IMR-90 (cell line): Measurements from ENCODE around the gene KMT5C. TPM values are rescaled to one million over a fixed set of nuclear protein-coding genes. Genes with fewer than 3 reads are reported as not detected.
A peak's percentile ranks its signal among the peaks of the same experiment; 100 is the strongest.

Source experiments
- ATAC-seq: fragments of 200-7000 bp; cut with Tn5 transposase; 2 replicates; pipeline ENCODE4 v1.9.1; 2020; ENCODE audit warnings: low read depth, mild to moderate bottlenecking, moderate library complexity
- BruUV-seq: library from RNA; stranded (reverse); fragments of 400-500 nt; replicated peaks from 2 replicates; lab custom pipeline; 2021; lab: Mats Ljungman, UMichigan
- CTCF ChIA-PET: fragments of 300-600 bp; formaldehyde crosslinking; extraction: SDS; loops from one replicate; lab custom pipeline; 2021; ENCODE audit warnings: antibody characterized with exemption; lab: Yijun Ruan, JAX
- POLR2A ChIA-PET: fragments of 300-600 bp; sonication (Branson Sonifier 250); formaldehyde crosslinking; loops from one replicate; lab custom pipeline; 2022; ENCODE audit warnings: antibody characterized with exemption; ENCODE audit not compliant: unreplicated experiment; lab: Charles Lee
- DNase-seq: peaks from one replicate; pipeline ENCODE4 v3.0.0; 2013
- H2AFZ ChIP-seq: replicated peaks from 2 replicates; pipeline ENCODE3; 2013; ENCODE audit warnings: low read length, mild to moderate bottlenecking; ENCODE audit not compliant: poor library complexity
- H2AK5ac ChIP-seq: 2 replicates; pipeline ENCODE4 v1.6.1; 2013; ENCODE audit warnings: low read depth, low read length, inconsistent platforms
- H2AK9ac ChIP-seq: replicated peaks from 2 replicates; pipeline ENCODE3; 2013; ENCODE audit warnings: mild to moderate bottlenecking, low read depth, low read length, moderate library complexity; ENCODE audit not compliant: poor library complexity
- H2BK120ac ChIP-seq: 2 replicates; pipeline ENCODE4 v1.6.1; 2013; ENCODE audit warnings: low read depth, low read length, inconsistent platforms
- H2BK15ac ChIP-seq: 3 replicates; pipeline ENCODE4 v1.6.1; 2013; ENCODE audit warnings: low read depth, low read length, inconsistent platforms
- H2BK20ac ChIP-seq: 2 replicates; pipeline ENCODE4 v1.6.1; 2013; ENCODE audit warnings: low read depth, mild to moderate bottlenecking, inconsistent platforms, low read length, moderate library complexity
- H2BK5ac ChIP-seq: 2 replicates; pipeline ENCODE4 v1.6.1; 2013; ENCODE audit warnings: mild to moderate bottlenecking, low read depth, low read length, inconsistent platforms; ENCODE audit not compliant: poor library complexity, severe bottlenecking
- H3K14ac ChIP-seq: replicated peaks from 2 replicates; pipeline ENCODE4 v1.6.1; 2013; ENCODE audit warnings: low read depth, low read length, inconsistent platforms
- H3K18ac ChIP-seq: 2 replicates; pipeline ENCODE4 v1.6.1; 2013; ENCODE audit warnings: low read depth, low read length, control low read depth
- H3K23ac ChIP-seq: 2 replicates; pipeline ENCODE4 v1.6.1; 2013; ENCODE audit warnings: low read depth, low read length, inconsistent platforms
- H3K27ac ChIP-seq: 2 replicates; pipeline ENCODE4 v1.5.1; 2013; ENCODE audit warnings: mild to moderate bottlenecking, control low read depth, low read length; ENCODE audit not compliant: insufficient read depth
- H3K27me3 ChIP-seq: 2 replicates; pipeline ENCODE4 v1.6.1; 2013; ENCODE audit warnings: low read length; ENCODE audit not compliant: control insufficient read depth, insufficient read depth
- H3K36me3 ChIP-seq: 2 replicates; pipeline ENCODE4 v1.6.1; 2013; ENCODE audit warnings: low read length, mixed read lengths; ENCODE audit not compliant: control insufficient read depth, insufficient read depth
- H3K4ac ChIP-seq: 2 replicates; pipeline ENCODE4 v1.6.1; 2013; ENCODE audit warnings: low read depth, low read length, inconsistent platforms
- H3K4me1 ChIP-seq: 2 replicates; pipeline ENCODE4 v1.6.1; 2013; ENCODE audit warnings: low read length, mixed read lengths; ENCODE audit not compliant: control insufficient read depth, insufficient read depth
- H3K4me2 ChIP-seq: 2 replicates; pipeline ENCODE4 v1.6.1; 2013; ENCODE audit warnings: low read depth, mild to moderate bottlenecking, control low read depth, low read length, moderate library complexity
- H3K4me3 ChIP-seq: 2 replicates; pipeline ENCODE4 v1.5.1; 2013; ENCODE audit warnings: low read depth, mild to moderate bottlenecking, control low read depth, low read length, moderate library complexity; ENCODE audit not compliant: insufficient read depth
- H3K56ac ChIP-seq: 2 replicates; pipeline ENCODE4 v1.6.1; 2013; ENCODE audit warnings: low read length, inconsistent platforms; ENCODE audit not compliant: insufficient read depth; ENCODE audit errors: extremely low read depth
- H3K79me1 ChIP-seq, 2 experiments: 2 replicates each; pipeline ENCODE4 v1.6.1; 2013; ENCODE audit warnings: low read length in 2 of 2, inconsistent platforms in 1 of 2, low read depth in 1 of 2
- H3K9ac ChIP-seq: 2 replicates; pipeline ENCODE4 v1.6.1; 2013; ENCODE audit warnings: low read depth, low read length, control low read depth
- H3K9me1 ChIP-seq: 2 replicates; pipeline ENCODE4 v1.6.1; 2013; ENCODE audit warnings: low read length, inconsistent platforms; ENCODE audit not compliant: insufficient read depth
- H3K9me3 ChIP-seq: 2 replicates; pipeline ENCODE4 v1.6.1; 2013; ENCODE audit warnings: low read length; ENCODE audit not compliant: control insufficient read depth, insufficient read depth
- H4K20me1 ChIP-seq: 2 replicates; pipeline ENCODE4 v1.6.1; 2013; ENCODE audit warnings: low read length, inconsistent platforms; ENCODE audit not compliant: insufficient read depth
- H4K5ac ChIP-seq: 2 replicates; pipeline ENCODE4 v1.6.1; 2013; ENCODE audit warnings: mild to moderate bottlenecking, low read depth, low read length, control low read depth
- H4K8ac ChIP-seq, 2 experiments: 2 replicates each; pipeline ENCODE4 v1.6.1; 2013; ENCODE audit warnings: low read depth in 2 of 2, low read length in 2 of 2, control low read depth in 1 of 2, inconsistent platforms in 1 of 2
- H4K91ac ChIP-seq: 2 replicates; pipeline ENCODE4 v1.6.1; 2013; ENCODE audit warnings: low read depth, low read length, inconsistent platforms; ENCODE audit not compliant: insufficient read depth
- CEBPB ChIP-seq: IDR thresholded peaks from 2 replicates; pipeline ENCODE4 v1.6.1; 2012; ENCODE audit warnings: low read depth, low read length, improper control_type of control experiment
- CHD1 ChIP-seq: IDR thresholded peaks from 2 replicates; pipeline ENCODE4 v1.6.1; 2012; ENCODE audit warnings: low read depth, low read length, improper control_type of control experiment
- FOS ChIP-seq: fragments of 150-350 bp; IDR thresholded peaks from 2 replicates; pipeline ENCODE4 v1.6.1; 2016; ENCODE audit warnings: low read depth, low read length
- POLR2A ChIP-seq: IDR thresholded peaks from 2 replicates; pipeline ENCODE4 v1.6.1; 2012; ENCODE audit warnings: mild to moderate bottlenecking, low read depth, low read length
- RAD21 ChIP-seq: IDR thresholded peaks from 2 replicates; pipeline ENCODE4 v1.6.1; 2012; ENCODE audit warnings: low read length, improper control_type of control experiment
- SMC3 ChIP-seq: fragments of 150-350 bp; IDR thresholded peaks from 2 replicates; pipeline ENCODE4 v1.6.1; 2016; ENCODE audit warnings: low read depth, mild to moderate bottlenecking, antibody characterized with exemption, low read length, moderate library complexity
- WGBS, 2 experiments: methylation state at CpG; one replicate each; pipeline versions ENCODE4 v1.1.5 to v1.1.7; 2013; ENCODE audit warnings: missing lambda C conversion rate in 2 of 2; ENCODE audit not compliant: insufficient read length in 1 of 2; ENCODE audit errors: extremely low coverage in 2 of 2; 5-methylcytosine and 5-hydroxymethylcytosine counted together
- dilution Hi-C: fragments of 300-500 bp; cut with HindIII; formaldehyde crosslinking; loops from one replicate; pipeline ENCODE4 v1.14.3; 2018; ENCODE audit warnings: low sequenced_read_pairs; ENCODE audit not compliant: unreplicated experiment
- in situ Hi-C: fragments of 300-500 bp; cut with MboI; formaldehyde crosslinking; loops from 3 replicates; pipeline ENCODE4 v1.14.3; 2019; ENCODE audit warnings: low sequenced_read_pairs, inconsistent platforms, mixed read lengths
- intact Hi-C: fragments of 100-400 bp; cut with micrococcal nuclease; formaldehyde crosslinking; loops from 2 replicates; pipeline ENCODE4 v1.10.0; 2022
- polyA plus RNA-seq, 3 experiments: library from polyadenylated mRNA; depleted of rRNA; stranded (reverse); fragments of >200 nt; gene quantifications; 2 replicates each; pipeline ENCODE4 v1.2.3, GENCODE V29; 2012; ENCODE audit warnings: low replicate concordance in 1 of 3
- total RNA-seq: library from RNA; depleted of rRNA; stranded (reverse); fragments of >200 nt; gene quantifications from 2 replicates; pipeline ENCODE4 v1.2.3, GENCODE V29; 2012
- TF ChIP-seq, protein P1 (sequence below): conservative IDR thresholded peaks from 2 replicates; pipeline ENCODE4 v1.5.1; 2012; ENCODE audit warnings: mild to moderate bottlenecking, low read depth, low read length, improper control_type of control experiment

Gene KMT5C
- total and polyA plus RNA-seq, 2 of the 4 experiments (the other 2 are of a cell fraction) = 1.8 to 5.9 TPM

DNA sequence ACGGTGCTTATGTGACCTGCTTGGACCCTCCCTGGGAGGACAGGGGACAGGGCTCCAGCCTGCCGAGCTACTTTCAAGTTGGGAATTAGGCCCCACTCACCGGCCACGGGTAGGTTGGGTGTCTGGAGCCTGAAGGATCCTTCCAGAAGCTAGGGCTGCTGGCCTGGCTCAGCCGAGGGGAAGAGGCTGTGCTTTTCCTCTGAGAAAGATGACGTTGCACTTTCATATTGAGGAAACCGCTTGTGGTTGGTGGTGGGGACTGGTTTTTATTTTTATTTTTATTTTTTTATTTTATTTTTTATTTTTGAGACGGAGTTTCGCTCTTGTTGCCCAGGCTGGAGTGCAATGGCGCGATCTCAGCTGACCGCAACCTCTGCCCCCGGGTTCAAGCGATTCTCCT, 14.5 kb upstream of the KMT5C start, which contains the start of gene TMEM150B:
Gene TMEM150B (minus strand): TSS at position 170 of the 400 bp plus-strand sequence. CDS start 4,305 bp downstream, outside the sequence.
- no peak within 1 kb of the TSS for H2BK5ac ChIP-seq
- no peak within 1 kb of the TSS for H3K4me3 ChIP-seq
- peak within 1 kb of the TSS; percentile 32 for H2AFZ ChIP-seq
- no peaks in the 10 kb centered on the region for H3K79me1 ChIP-seq
- no peak within 1 kb of the TSS for H2AK9ac ChIP-seq
- no peak for DNase-seq
- H3K14ac ChIP-seq = no peak within 1 kb of the TSS
- H3K23ac ChIP-seq = no peak within 1 kb of the TSS
- no peaks in the 10 kb centered on the region; the same call in 1 of the 2 replicates for H3K9me1 ChIP-seq
- H3K27me3 ChIP-seq = peaks cover 18% of the 10 kb centered on the region
- no peak for TF ChIP-seq SMC3
- TF ChIP-seq, protein P1, sequence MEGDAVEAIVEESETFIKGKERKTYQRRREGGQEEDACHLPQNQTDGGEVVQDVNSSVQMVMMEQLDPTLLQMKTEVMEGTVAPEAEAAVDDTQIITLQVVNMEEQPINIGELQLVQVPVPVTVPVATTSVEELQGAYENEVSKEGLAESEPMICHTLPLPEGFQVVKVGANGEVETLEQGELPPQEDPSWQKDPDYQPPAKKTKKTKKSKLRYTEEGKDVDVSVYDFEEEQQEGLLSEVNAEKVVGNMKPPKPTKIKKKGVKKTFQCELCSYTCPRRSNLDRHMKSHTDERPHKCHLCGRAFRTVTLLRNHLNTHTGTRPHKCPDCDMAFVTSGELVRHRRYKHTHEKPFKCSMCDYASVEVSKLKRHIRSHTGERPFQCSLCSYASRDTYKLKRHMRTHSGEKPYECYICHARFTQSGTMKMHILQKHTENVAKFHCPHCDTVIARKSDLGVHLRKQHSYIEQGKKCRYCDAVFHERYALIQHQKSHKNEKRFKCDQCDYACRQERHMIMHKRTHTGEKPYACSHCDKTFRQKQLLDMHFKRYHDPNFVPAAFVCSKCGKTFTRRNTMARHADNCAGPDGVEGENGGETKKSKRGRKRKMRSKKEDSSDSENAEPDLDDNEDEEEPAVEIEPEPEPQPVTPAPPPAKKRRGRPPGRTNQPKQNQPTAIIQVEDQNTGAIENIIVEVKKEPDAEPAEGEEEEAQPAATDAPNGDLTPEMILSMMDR = no peak
- TF ChIP-seq POLR2A = no peak
- no peak for TF ChIP-seq CHD1
- no peak for TF ChIP-seq FOS
- no peak for TF ChIP-seq CEBPB
- TF ChIP-seq RAD21 = no peak
- no peak within 1 kb of the TSS for H3K18ac ChIP-seq
- H4K5ac ChIP-seq = no peak within 1 kb of the TSS
- H2BK15ac ChIP-seq = no peak within 1 kb of the TSS
- H3K36me3 ChIP-seq = no peaks in the 10 kb centered on the region
- ATAC-seq = no peak
- dilution Hi-C loops = no loop called here
- H2BK120ac ChIP-seq = no peak within 1 kb of the TSS
- H3K27ac ChIP-seq = no peak within 1 kb of the TSS
- H3K4me1 ChIP-seq = peaks cover 2% of the 10 kb centered on the region; the same call in 1 of the 2 replicates
- intact Hi-C loops = no loop called here
- no TSS peak for BruUV-seq
- H4K91ac ChIP-seq = no peak within 1 kb of the TSS
- H4K20me1 ChIP-seq = peaks cover 2% of the 10 kb centered on the region; the same call in 1 of the 2 replicates
- H3K9me3 ChIP-seq = no peaks in the 10 kb centered on the region
- WGBS, 2 experiments = no CpG with 5 or more reads among the region's 14 CpGs
- H3K4ac ChIP-seq = no peak within 1 kb of the TSS
- H4K8ac ChIP-seq = no peak within 1 kb of the TSS
- in situ Hi-C loops = no loop called here
- no peak within 1 kb of the TSS for H2BK20ac ChIP-seq
- no peak within 1 kb of the TSS for H3K56ac ChIP-seq
- no peak within 1 kb of the TSS for H3K4me2 ChIP-seq
- no peak within 1 kb of the TSS for H2AK5ac ChIP-seq
- POLR2A ChIA-PET = no interaction called here
- CTCF ChIA-PET = no interaction called here
- H3K9ac ChIP-seq = no peak within 1 kb of the TSS
